ENCODE measurements around the gene NBAS. TPM values are rescaled to one million over a fixed set of nuclear protein-coding genes. Genes with fewer than 3 reads are reported as not detected.
"Not testable (repeated sequence)": the region's sequence is repeated elsewhere in the genome, so short reads cannot be mapped to it uniquely, and the experiment has no call there.

Gene NBAS
- polyA plus RNA-seq, 4 donors: 26.0 to 67.2 (median 33.6) TPM

DNA sequence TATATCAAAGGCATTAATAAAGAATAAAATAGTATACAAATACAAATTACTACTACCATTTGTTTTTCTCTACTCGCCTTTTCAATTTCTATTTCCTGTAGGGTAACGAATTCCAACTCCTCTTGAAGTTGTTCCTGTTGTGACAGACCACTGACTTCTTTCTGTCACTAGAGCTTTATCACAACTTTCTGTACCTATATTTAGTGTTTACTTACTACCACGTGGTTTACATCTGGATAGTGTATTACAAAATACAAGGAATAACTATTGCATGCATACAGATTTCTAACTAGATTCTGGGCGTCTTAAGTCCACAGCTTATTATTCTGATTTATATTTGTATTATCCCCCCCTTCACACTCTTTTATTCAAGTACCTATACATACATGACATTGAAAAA, 22.3 kb downstream of the NBAS start:
- 81 to 88% (median 87%) methylated on average over 4 of the region's 4 CpGs for WGBS, 3 donors
- H3K27ac ChIP-seq (ENCODE audit: low read depth in 1 of 3, low read length in 2 of 3): no peak overlapping the region
- no peaks in the 10 kb centered on the region for H3K4me1 ChIP-seq (ENCODE audit: control insufficient read depth in 3 of 3, insufficient read depth in 2 of 3, low read depth in 1 of 3, low read length in 2 of 3)
- no peak for DNase-seq
- peaks cover 0 to 4% (median 2%) of the 10 kb centered on the region in 3 donors for H3K36me3 ChIP-seq (ENCODE audit: control insufficient read depth in 3 of 3, insufficient read depth in 2 of 3, low read depth in 1 of 3, low read length in 3 of 3)
- no peak for FAIRE-seq
- no peaks in the 10 kb centered on the region for H3K9me3 ChIP-seq (ENCODE audit: control insufficient read depth in 2 of 2, insufficient read depth in 1 of 2, low read depth in 1 of 2, low read length in 1 of 2)
- no peak overlapping the region for H3K4me3 ChIP-seq (ENCODE audit: low read depth in 1 of 3, low read length in 3 of 3)
- no peaks in the 10 kb centered on the region for H3K27me3 ChIP-seq (ENCODE audit: control insufficient read depth in 3 of 3, insufficient read depth in 3 of 3, low read length in 3 of 3)

GRCh38 chr2:15533860-15534480, 27.2 kb downstream of the NBAS start:
- H3K36me3 ChIP-seq (ENCODE audit: control insufficient read depth in 3 of 3, insufficient read depth in 2 of 3, low read depth in 1 of 3, low read length in 3 of 3): peaks cover 0 to 10% (median 6%) of the 10 kb centered on the region in 3 donors
- WGBS, 3 donors: 94 to 95% (median 94%) methylated on average over 5 of the region's 5 CpGs

DNA sequence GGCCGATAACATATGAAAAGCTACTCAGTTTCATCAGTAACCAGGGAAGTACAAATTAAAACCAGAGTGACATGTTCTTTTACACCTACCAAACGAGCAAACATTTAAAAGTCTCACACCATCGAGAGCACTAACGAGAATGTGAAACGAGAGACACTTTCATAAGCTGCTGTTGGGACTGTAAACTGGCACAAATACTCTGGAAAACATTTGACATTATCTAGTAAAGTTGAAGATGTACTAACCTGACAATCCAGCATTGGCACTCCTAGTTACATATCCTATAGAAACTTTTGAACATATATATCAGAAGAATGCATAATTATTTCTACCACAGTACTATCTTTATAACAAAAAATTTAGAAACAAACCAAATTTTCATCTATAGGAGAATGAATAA, 28.1 kb downstream of the NBAS start:
- no peaks in the 10 kb centered on the region for H3K4me1 ChIP-seq (ENCODE audit: control insufficient read depth in 3 of 3, insufficient read depth in 2 of 3, low read depth in 1 of 3, low read length in 2 of 3)
- no peak overlapping the region for H3K27ac ChIP-seq (ENCODE audit: low read depth in 1 of 3, low read length in 2 of 3)
- no peak for DNase-seq
- H3K27me3 ChIP-seq (ENCODE audit: control insufficient read depth in 3 of 3, insufficient read depth in 3 of 3, low read length in 3 of 3): no peaks in the 10 kb centered on the region
- FAIRE-seq: no peak
- 94 to 97% (median 94%) methylated on average over 5 of the region's 5 CpGs for WGBS, 3 donors
- H3K9me3 ChIP-seq (ENCODE audit: control insufficient read depth in 2 of 2, insufficient read depth in 1 of 2, low read depth in 1 of 2, low read length in 1 of 2): no peaks in the 10 kb centered on the region
- no peak overlapping the region for H3K4me3 ChIP-seq (ENCODE audit: low read depth in 1 of 3, low read length in 3 of 3)
- H3K36me3 ChIP-seq (ENCODE audit: control insufficient read depth in 3 of 3, insufficient read depth in 2 of 3, low read depth in 1 of 3, low read length in 3 of 3): peaks cover 0 to 10% (median 10%) of the 10 kb centered on the region in 3 donors

More at GRCh38 chr2:15533860-15534480, 27.2 kb downstream of the NBAS start:
- Histone ChIP-seq H3K4me3 (ENCODE audit: low read depth in 1 of 3, low read length in 3 of 3) (no peak overlapping the region), H3K27me3 (ENCODE audit: control insufficient read depth in 3 of 3, insufficient read depth in 3 of 3, low read length in 3 of 3) (no peaks in the 10 kb centered on the region), H3K27ac (ENCODE audit: low read depth in 1 of 3, low read length in 2 of 3) (no peak overlapping the region), H3K9me3 (ENCODE audit: control insufficient read depth in 2 of 2, insufficient read depth in 1 of 2, low read depth in 1 of 2, low read length in 1 of 2) (no peaks in the 10 kb centered on the region), H3K4me1 (ENCODE audit: control insufficient read depth in 3 of 3, insufficient read depth in 2 of 3, low read depth in 1 of 3, low read length in 2 of 3) (no peaks in the 10 kb centered on the region)
- FAIRE-seq (no peak), DNase-seq (no peak)

GRCh38 chr2:15531095-15531854, 29.9 kb downstream of the NBAS start:
- Histone ChIP-seq H3K27me3 (ENCODE audit: control insufficient read depth in 3 of 3, insufficient read depth in 3 of 3, low read length in 3 of 3) (no peaks in the 10 kb centered on the region), H3K4me3 (ENCODE audit: low read depth in 1 of 3, low read length in 3 of 3) (no peak overlapping the region), H3K36me3 (ENCODE audit: control insufficient read depth in 3 of 3, insufficient read depth in 2 of 3, low read depth in 1 of 3, low read length in 3 of 3) (peaks cover 0 to 13% (median 10%) of the 10 kb centered on the region in 3 donors), H3K9me3 (ENCODE audit: control insufficient read depth in 2 of 2, insufficient read depth in 1 of 2, low read depth in 1 of 2, low read length in 1 of 2) (no peaks in the 10 kb centered on the region), H3K4me1 (ENCODE audit: control insufficient read depth in 3 of 3, insufficient read depth in 2 of 3, low read depth in 1 of 3, low read length in 2 of 3) (no peaks in the 10 kb centered on the region), H3K27ac (ENCODE audit: low read depth in 1 of 3, low read length in 2 of 3) (no peak overlapping the region)
- 89 to 93% (median 91%) methylated on average over 7 of the region's 7 CpGs for WGBS, 3 donors
- no peak for DNase-seq
- FAIRE-seq: no peak

DNA sequence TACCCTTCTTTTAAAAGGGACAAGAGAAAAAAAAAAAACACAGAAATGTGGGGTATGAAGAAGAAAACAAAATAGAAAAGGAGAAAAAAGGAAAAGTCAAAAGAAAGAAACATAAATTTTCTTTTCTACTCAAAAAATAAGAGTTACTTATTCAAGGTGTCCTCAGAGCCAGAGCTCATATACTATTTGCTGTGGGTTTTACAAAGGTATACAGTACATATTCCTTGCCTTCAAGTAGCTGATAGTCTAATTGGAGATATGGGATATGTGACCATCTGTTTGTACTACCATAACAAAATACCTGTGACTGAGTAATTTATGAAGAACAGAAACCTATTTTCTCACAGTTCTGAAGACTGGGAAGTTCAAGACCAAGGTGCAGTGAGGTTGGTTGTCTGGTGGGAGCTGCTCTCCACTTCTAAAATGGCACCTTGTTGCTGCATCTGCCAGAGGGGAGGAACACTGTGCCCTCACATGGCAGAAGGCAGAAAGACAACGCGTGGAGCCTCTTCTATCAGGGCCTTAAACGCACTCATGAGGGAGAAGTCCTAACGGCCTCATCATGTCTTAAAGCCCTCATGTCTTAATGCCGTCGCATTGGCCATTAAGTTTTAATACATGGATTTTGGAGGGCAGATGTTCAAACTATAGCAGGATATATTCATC, 33.9 kb downstream of the NBAS start:
- no peak for FAIRE-seq
- 94 to 96% (median 96%) methylated on average over 6 of the region's 6 CpGs for WGBS, 3 donors

GRCh38 chr2:15521641-15522181, 39.4 kb downstream of the NBAS start:
- Histone ChIP-seq H3K27me3 (ENCODE audit: control insufficient read depth in 3 of 3, insufficient read depth in 3 of 3, low read length in 3 of 3) (no peaks in the 10 kb centered on the region), H3K4me3 (ENCODE audit: low read depth in 1 of 3, low read length in 3 of 3) (no peak overlapping the region), H3K9me3 (ENCODE audit: control insufficient read depth in 2 of 2, insufficient read depth in 1 of 2, low read depth in 1 of 2, low read length in 1 of 2) (no peaks in the 10 kb centered on the region), H3K27ac (ENCODE audit: low read depth in 1 of 3, low read length in 2 of 3) (no peak overlapping the region), H3K4me1 (ENCODE audit: control insufficient read depth in 3 of 3, insufficient read depth in 2 of 3, low read depth in 1 of 3, low read length in 2 of 3) (no peaks in the 10 kb centered on the region), H3K36me3 (ENCODE audit: control insufficient read depth in 3 of 3, insufficient read depth in 2 of 3, low read depth in 1 of 3, low read length in 3 of 3) (peaks cover 5 to 6% (median 6%) of the 10 kb centered on the region in 3 donors)
- DNase-seq (no peak), FAIRE-seq (no peak)
- WGBS, 3 donors: 59 to 74% (median 71%) methylated on average over 2 of the region's 2 CpGs

More for the DNA sequence above, 33.9 kb downstream of the NBAS start:
- Histone ChIP-seq H3K4me3 (ENCODE audit: low read depth in 1 of 3, low read length in 3 of 3) (no peak overlapping the region), H3K36me3 (ENCODE audit: control insufficient read depth in 3 of 3, insufficient read depth in 2 of 3, low read depth in 1 of 3, low read length in 3 of 3) (peaks cover 5 to 13% (median 7%) of the 10 kb centered on the region in 3 donors), H3K27me3 (ENCODE audit: control insufficient read depth in 3 of 3, insufficient read depth in 3 of 3, low read length in 3 of 3) (no peaks in the 10 kb centered on the region), H3K4me1 (ENCODE audit: control insufficient read depth in 3 of 3, insufficient read depth in 2 of 3, low read depth in 1 of 3, low read length in 2 of 3) (no peaks in the 10 kb centered on the region), H3K9me3 (ENCODE audit: control insufficient read depth in 2 of 2, insufficient read depth in 1 of 2, low read depth in 1 of 2, low read length in 1 of 2) (no peaks in the 10 kb centered on the region), H3K27ac (ENCODE audit: low read depth in 1 of 3, low read length in 2 of 3) (no peak overlapping the region)
- no peak for DNase-seq

DNA sequence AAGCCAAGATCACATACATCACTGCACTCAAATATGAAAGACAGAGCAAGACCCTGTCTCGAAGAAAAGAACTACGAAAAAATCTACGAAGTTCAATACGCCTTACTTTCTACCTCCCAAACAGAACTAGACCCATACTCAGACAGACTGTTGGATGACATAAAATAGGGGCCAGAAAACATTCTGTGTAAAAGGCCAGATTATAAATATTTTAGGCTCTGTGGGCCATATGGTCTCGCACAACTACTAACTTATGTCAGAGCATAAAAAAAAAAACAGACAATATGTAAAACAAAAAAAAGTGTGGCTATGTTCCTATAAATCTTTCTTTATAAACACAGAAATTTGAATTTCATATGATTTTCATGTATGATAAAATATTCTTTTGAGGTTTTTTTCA, 40.8 kb downstream of the NBAS start:
- peaks cover 2 to 6% (median 6%) of the 10 kb centered on the region in 3 donors for H3K36me3 ChIP-seq (ENCODE audit: control insufficient read depth in 3 of 3, insufficient read depth in 2 of 3, low read depth in 1 of 3, low read length in 3 of 3)
- DNase-seq: no peak
- H3K27me3 ChIP-seq (ENCODE audit: control insufficient read depth in 3 of 3, insufficient read depth in 3 of 3, low read length in 3 of 3): no peaks in the 10 kb centered on the region
- H3K4me1 ChIP-seq (ENCODE audit: control insufficient read depth in 3 of 3, insufficient read depth in 2 of 3, low read depth in 1 of 3, low read length in 2 of 3): no peaks in the 10 kb centered on the region
- no peak overlapping the region for H3K27ac ChIP-seq (ENCODE audit: low read depth in 1 of 3, low read length in 2 of 3)
- H3K4me3 ChIP-seq (ENCODE audit: low read depth in 1 of 3, low read length in 3 of 3): no peak overlapping the region
- FAIRE-seq: no peak
- WGBS, 3 donors: 97 to 98% (median 97%) methylated on average over 5 of the region's 5 CpGs
- no peaks in the 10 kb centered on the region for H3K9me3 ChIP-seq (ENCODE audit: control insufficient read depth in 2 of 2, insufficient read depth in 1 of 2, low read depth in 1 of 2, low read length in 1 of 2)

GRCh38 chr2:15518759-15519158, 42.4 kb downstream of the NBAS start:
- not testable (repeated sequence) for H3K4me1 ChIP-seq (ENCODE audit: control insufficient read depth in 3 of 3, insufficient read depth in 2 of 3, low read depth in 1 of 3, low read length in 2 of 3); FAIRE-seq
- 98 to 100% (median 98%) methylated on average over 3 of the region's 3 CpGs for WGBS, 3 donors

More at GRCh38 chr2:15518759-15519158, 42.4 kb downstream of the NBAS start:
- not testable (repeated sequence) for H3K4me3 ChIP-seq (ENCODE audit: low read depth in 1 of 3, low read length in 3 of 3); H3K9me3 ChIP-seq (ENCODE audit: control insufficient read depth in 2 of 2, insufficient read depth in 1 of 2, low read depth in 1 of 2, low read length in 1 of 2); H3K36me3 ChIP-seq (ENCODE audit: control insufficient read depth in 3 of 3, insufficient read depth in 2 of 3, low read depth in 1 of 3, low read length in 3 of 3); DNase-seq; H3K27me3 ChIP-seq (ENCODE audit: control insufficient read depth in 3 of 3, insufficient read depth in 3 of 3, low read length in 3 of 3); H3K27ac ChIP-seq (ENCODE audit: low read depth in 1 of 3, low read length in 2 of 3)
